Measurements from ENCODE around the gene DEPDC5.

DEPDC5 gene

GRCh38 chr22:31853736-31854495 lies 100.1 kb downstream of the DEPDC5 start:
- no peak for DNase-seq

GRCh38 chr22:31857247-31857646 lies 103.4 kb downstream of the DEPDC5 start:
- DNase-seq: no peak

GRCh38 chr22:31861226-31861840 lies 107.5 kb downstream of the DEPDC5 start:
- DNase-seq: no peak

- DNase-seq: no peak
Measured at GRCh38 chr22:31866918-31867317, 113.1 kb downstream of the DEPDC5 start.

GRCh38 chr22:31867386-31868153 lies 113.8 kb downstream of the DEPDC5 start:
- DNase-seq: no peak

GRCh38 chr22:31869739-31870138 lies 115.9 kb downstream of the DEPDC5 start:
- no peak for DNase-seq

- DNase-seq: no peak
Measured at GRCh38 chr22:31870890-31871289, 117.1 kb downstream of the DEPDC5 start.

GRCh38 chr22:31871480-31871879 lies 117.7 kb downstream of the DEPDC5 start:
- no peak for DNase-seq

GRCh38 chr22:31872209-31872608 lies 118.4 kb downstream of the DEPDC5 start:
- DNase-seq: no peak

GRCh38 chr22:31874821-31875220 lies 121.0 kb downstream of the DEPDC5 start:
- no peak for DNase-seq

- no peak for DNase-seq
Measured at GRCh38 chr22:31876156-31876920, 122.5 kb downstream of the DEPDC5 start.

- DNase-seq: no peak
Measured at GRCh38 chr22:31879585-31879984, 125.8 kb downstream of the DEPDC5 start.

- no peak for DNase-seq
Measured at GRCh38 chr22:31881200-31881599, 127.4 kb downstream of the DEPDC5 start.

- no peak for DNase-seq
Measured at GRCh38 chr22:31881865-31882264, 128.0 kb downstream of the DEPDC5 start.

- no peak for DNase-seq
Measured at GRCh38 chr22:31882971-31883370, 129.2 kb downstream of the DEPDC5 start.

GRCh38 chr22:31883989-31884388 lies 130.2 kb downstream of the DEPDC5 start:
- no peak for DNase-seq

- DNase-seq: no peak
Measured at GRCh38 chr22:31891366-31892079, 137.7 kb downstream of the DEPDC5 start.

- no peak for DNase-seq
Measured at GRCh38 chr22:31892080-31892433, 138.2 kb downstream of the DEPDC5 start.

GRCh38 chr22:31893460-31893859 lies 139.6 kb downstream of the DEPDC5 start:
- no peak for DNase-seq

GRCh38 chr22:31895411-31896123 lies 141.7 kb downstream of the DEPDC5 start:
- DNase-seq: no peak

- DNase-seq: no peak
Measured at GRCh38 chr22:31896472-31896871, 142.7 kb downstream of the DEPDC5 start.
